Upper lobe of left lung (tissue), 6 donors: ENCODE data around the gene MISP. TPM values are rescaled to one million over a fixed set of nuclear protein-coding genes. Genes with fewer than 3 reads are reported as not detected.

Experiments used
- ATAC-seq, 2 donors: fragments of 200-7000 bp; cut with Tn5 transposase; one replicate each; pipeline ENCODE4 v1.9.1; 2022; ENCODE audit warnings: mild to moderate bottlenecking in 2 of 2, moderate library complexity in 2 of 2; ENCODE audit not compliant: low FRiP score in 2 of 2
- DNase-seq, 2 donors: peaks; one replicate each; pipeline ENCODE4 v3.0.0-alpha.2; 2019 to 2020
- H3K27ac ChIP-seq, 4 donors: fragments of 200-600 bp; sonication (generic); one replicate each; pipeline ENCODE4 v1.5.1; 2016 to 2019
- H3K27me3 ChIP-seq, 4 donors: fragments of 200-600 bp; sonication (generic); one replicate each; pipeline ENCODE4 v1.5.1; 2017 to 2019
- H3K36me3 ChIP-seq, 4 donors: fragments of 200-600 bp; sonication (generic); one replicate each; pipeline ENCODE4 v1.5.1; 2016 to 2019
- H3K4me1 ChIP-seq, 4 donors: fragments of 200-600 bp; sonication (generic); one replicate each; pipeline ENCODE4 v1.5.1; 2018 to 2019
- H3K4me3 ChIP-seq, 4 donors: fragments of 200-600 bp; sonication (generic); one replicate each; pipeline ENCODE4 v1.5.1; 2017 to 2019; ENCODE audit warnings: mild to moderate bottlenecking in 2 of 4, moderate library complexity in 1 of 4
- H3K9me3 ChIP-seq, 4 donors: fragments of 200-600 bp; sonication (generic); one replicate each; pipeline ENCODE4 v1.5.1; 2018 to 2019
- EP300 ChIP-seq, 4 donors: sonication (generic); formaldehyde crosslinking; IDR thresholded peaks; one replicate each; pipeline ENCODE4 v1.5.1; 2017; ENCODE audit warnings: antibody characterized with exemption in 4 of 4, control low read depth in 2 of 4
- POLR2A ChIP-seq, 4 donors: fragments of 450-650 bp; IDR thresholded peaks; one replicate each; pipeline ENCODE4 v1.5.1; 2016 to 2017; ENCODE audit warnings: antibody characterized with exemption in 4 of 4, mild to moderate bottlenecking in 2 of 4
- POLR2AphosphoS5 ChIP-seq, 2 donors: sonication (generic); formaldehyde crosslinking; IDR thresholded peaks; one replicate each; pipeline ENCODE4 v1.5.1; 2017; ENCODE audit warnings: antibody characterized with exemption in 2 of 2
- WGBS, 2 donors: methylation state at CpG; one replicate each; pipeline ENCODE4 v1.1.5; 2017 to 2018; 5-methylcytosine and 5-hydroxymethylcytosine counted together
- total RNA-seq, 6 donors: library from RNA; depleted of rRNA in 4 of 6; stranded (reverse); fragments of >200 nt in 4 of 6; gene quantifications; one replicate each; pipeline versions ENCODE4 v1.1.0 to v1.2.1, GENCODE V29; 2016 to 2021
- TF ChIP-seq, protein P1 (sequence below), 6 experiments: fragments of 450-650 bp in 4 of 6; fragments of 200-600 bp in 2 of 6; sonication (generic) in 2 of 6; IDR thresholded peaks; one replicate each; pipeline ENCODE4 v1.5.1; 2016 to 2019; ENCODE audit warnings: antibody characterized with exemption in 6 of 6
- donor health status: DM: no; HTN: no; CAD: no; lungs with moderate emphysema.
- donor health status: DM: no; HTN: yes; CAD: no; lungs with severe emphysema.

Gene MISP
- total RNA-seq, 6 donors from 2014 or later = 22.5 to 51.5 (median 37.5) TPM

DNA sequence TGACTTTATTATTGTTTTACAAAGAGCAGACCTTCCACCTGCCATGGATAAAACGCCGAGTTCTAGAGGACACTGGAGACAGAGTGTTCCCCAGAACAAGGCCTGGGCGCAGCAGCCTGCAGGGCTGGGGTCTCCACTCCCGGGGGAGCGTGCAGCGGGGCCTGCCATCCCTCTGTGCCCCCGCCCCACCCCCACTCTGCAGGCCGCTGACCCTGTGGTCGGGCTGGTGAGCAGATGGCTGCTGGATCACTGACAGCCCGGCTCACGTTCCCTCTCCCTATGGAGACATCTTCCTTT is 37.7 kb downstream of the MISP start:
- 67 to 86% methylated on average over 4 to 11 of the region's 11 CpGs for WGBS, 2 donors
- no peak for TF ChIP-seq EP300 (IDR thresholded peaks at IDR 0.05)
- H3K27ac ChIP-seq = peak overlapping the region; percentile 36 to 88 (median 78)
- H3K4me1 ChIP-seq = peaks cover 48 to 61% (median 55%) of the 10 kb centered on the region in 4 donors
- H3K27me3 ChIP-seq = no peaks in the 10 kb centered on the region
- H3K9me3 ChIP-seq = no peaks in the 10 kb centered on the region
- ATAC-seq (no peak), DNase-seq (peak in 1 of 2 donors; percentile 76)
- H3K4me3 ChIP-seq = peak overlapping the region in 1 of 4 donors; percentile 26
- no peaks in the 10 kb centered on the region for H3K36me3 ChIP-seq

GRCh38 chr19:788983-789700 is 38.2 kb downstream of the MISP start:
- Histone ChIP-seq H3K4me3 (peak overlapping the region in 1 of 4 donors; percentile 26), H3K4me1 (peaks cover 43 to 55% (median 53%) of the 10 kb centered on the region in 4 donors), H3K27ac (peak overlapping the region; percentile 36 to 88 (median 78)), H3K36me3 (no peaks in the 10 kb centered on the region), H3K27me3 (no peaks in the 10 kb centered on the region), H3K9me3 (no peaks in the 10 kb centered on the region)
- 33 to 40% methylated on average over 24 to 33 of the region's 33 CpGs for WGBS, 2 donors
- ATAC-seq (peak; percentile 31 to 38), DNase-seq (peak in 1 of 2 donors; percentile 54)
- TF ChIP-seq, protein P1, sequence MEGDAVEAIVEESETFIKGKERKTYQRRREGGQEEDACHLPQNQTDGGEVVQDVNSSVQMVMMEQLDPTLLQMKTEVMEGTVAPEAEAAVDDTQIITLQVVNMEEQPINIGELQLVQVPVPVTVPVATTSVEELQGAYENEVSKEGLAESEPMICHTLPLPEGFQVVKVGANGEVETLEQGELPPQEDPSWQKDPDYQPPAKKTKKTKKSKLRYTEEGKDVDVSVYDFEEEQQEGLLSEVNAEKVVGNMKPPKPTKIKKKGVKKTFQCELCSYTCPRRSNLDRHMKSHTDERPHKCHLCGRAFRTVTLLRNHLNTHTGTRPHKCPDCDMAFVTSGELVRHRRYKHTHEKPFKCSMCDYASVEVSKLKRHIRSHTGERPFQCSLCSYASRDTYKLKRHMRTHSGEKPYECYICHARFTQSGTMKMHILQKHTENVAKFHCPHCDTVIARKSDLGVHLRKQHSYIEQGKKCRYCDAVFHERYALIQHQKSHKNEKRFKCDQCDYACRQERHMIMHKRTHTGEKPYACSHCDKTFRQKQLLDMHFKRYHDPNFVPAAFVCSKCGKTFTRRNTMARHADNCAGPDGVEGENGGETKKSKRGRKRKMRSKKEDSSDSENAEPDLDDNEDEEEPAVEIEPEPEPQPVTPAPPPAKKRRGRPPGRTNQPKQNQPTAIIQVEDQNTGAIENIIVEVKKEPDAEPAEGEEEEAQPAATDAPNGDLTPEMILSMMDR (IDR thresholded peaks at IDR 0.05) = no peak
- TF ChIP-seq EP300 (IDR thresholded peaks at IDR 0.05) = no peak
- peak in 1 of 2 donors; percentile 54 for TF ChIP-seq POLR2AphosphoS5 (IDR thresholded peaks at IDR 0.05)
- TF ChIP-seq POLR2A (IDR thresholded peaks at IDR 0.05) = peak in 1 of 4 donors; percentile 15

DNA sequence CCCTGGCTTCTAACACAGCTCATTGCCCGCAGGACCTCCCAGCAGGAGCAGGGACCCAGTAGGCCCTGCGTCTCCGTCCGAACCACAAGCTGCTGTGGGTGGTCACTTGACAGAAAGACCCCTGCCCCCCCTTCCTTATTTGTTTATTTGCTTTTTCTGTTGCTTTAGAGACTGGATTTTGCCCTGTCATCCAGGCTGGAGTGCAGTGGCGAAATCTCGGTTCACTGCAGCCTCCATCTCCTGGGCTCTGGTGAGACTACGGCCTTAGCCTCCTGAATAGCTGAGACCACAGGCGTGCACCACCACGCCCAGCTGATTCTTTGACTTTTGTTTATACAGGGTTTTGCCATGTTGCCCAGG is 38.8 kb downstream of the MISP start:
- Histone ChIP-seq H3K27ac (peak overlapping the region; percentile 36 to 88 (median 78)), H3K9me3 (no peaks in the 10 kb centered on the region), H3K4me1 (peaks cover 38 to 50% (median 49%) of the 10 kb centered on the region in 4 donors), H3K27me3 (no peaks in the 10 kb centered on the region), H3K4me3 (peak overlapping the region in 1 of 4 donors; percentile 26), H3K36me3 (no peaks in the 10 kb centered on the region)
- TF ChIP-seq, protein P1 (IDR thresholded peaks at IDR 0.05) = no peak
- TF ChIP-seq POLR2A (IDR thresholded peaks at IDR 0.05) (no peak), EP300 (IDR thresholded peaks at IDR 0.05) (no peak), POLR2AphosphoS5 (IDR thresholded peaks at IDR 0.05) (no peak)
- DNase-seq (no peak), ATAC-seq (peak in 1 of 2 donors; percentile 54)
- WGBS, 2 donors = 36 to 58% methylated on average over 9 of the region's 9 CpGs

GRCh38 chr19:791007-791566 is 40.2 kb downstream of the MISP start:
- DNase-seq = no peak
- TF ChIP-seq EP300 (IDR thresholded peaks at IDR 0.05) (no peak), POLR2A (IDR thresholded peaks at IDR 0.05) (no peak), POLR2AphosphoS5 (IDR thresholded peaks at IDR 0.05) (no peak)
- TF ChIP-seq, protein P1 (IDR thresholded peaks at IDR 0.05) = no peak
- Histone ChIP-seq H3K27me3 (no peaks in the 10 kb centered on the region), H3K4me3 (no peak overlapping the region), H3K4me1 (peaks cover 41 to 55% (median 54%) of the 10 kb centered on the region in 4 donors), H3K27ac (peak overlapping the region; percentile 76 to 88 (median 80)), H3K36me3 (no peaks in the 10 kb centered on the region), H3K9me3 (no peaks in the 10 kb centered on the region)
- 75 to 76% methylated on average over 26 of the region's 26 CpGs for WGBS, 2 donors
- no peak for ATAC-seq

GRCh38 chr19:791567-792305 is 40.8 kb downstream of the MISP start:
- H3K4me1 ChIP-seq = peaks cover 47 to 61% (median 59%) of the 10 kb centered on the region in 4 donors
- peak in 1 of 2 donors; percentile 26 for ATAC-seq
- TF ChIP-seq, protein P1 (IDR thresholded peaks at IDR 0.05) = no peak
- TF ChIP-seq POLR2AphosphoS5 (IDR thresholded peaks at IDR 0.05) (peak in 1 of 2 donors; percentile 32), EP300 (IDR thresholded peaks at IDR 0.05) (no peak), POLR2A (IDR thresholded peaks at IDR 0.05) (no peak)
- WGBS, 2 donors = 47 to 53% methylated on average over 5 to 8 of the region's 8 CpGs
- H3K36me3 ChIP-seq = no peaks in the 10 kb centered on the region
- DNase-seq = no peak
- no peak overlapping the region for H3K4me3 ChIP-seq
- H3K27me3 ChIP-seq = no peaks in the 10 kb centered on the region
- no peaks in the 10 kb centered on the region for H3K9me3 ChIP-seq
- H3K27ac ChIP-seq = peak overlapping the region; percentile 76 to 88 (median 80)
